Measurements from ENCODE around the gene ARHGAP8.

The ARHGAP8 gene

DNA sequence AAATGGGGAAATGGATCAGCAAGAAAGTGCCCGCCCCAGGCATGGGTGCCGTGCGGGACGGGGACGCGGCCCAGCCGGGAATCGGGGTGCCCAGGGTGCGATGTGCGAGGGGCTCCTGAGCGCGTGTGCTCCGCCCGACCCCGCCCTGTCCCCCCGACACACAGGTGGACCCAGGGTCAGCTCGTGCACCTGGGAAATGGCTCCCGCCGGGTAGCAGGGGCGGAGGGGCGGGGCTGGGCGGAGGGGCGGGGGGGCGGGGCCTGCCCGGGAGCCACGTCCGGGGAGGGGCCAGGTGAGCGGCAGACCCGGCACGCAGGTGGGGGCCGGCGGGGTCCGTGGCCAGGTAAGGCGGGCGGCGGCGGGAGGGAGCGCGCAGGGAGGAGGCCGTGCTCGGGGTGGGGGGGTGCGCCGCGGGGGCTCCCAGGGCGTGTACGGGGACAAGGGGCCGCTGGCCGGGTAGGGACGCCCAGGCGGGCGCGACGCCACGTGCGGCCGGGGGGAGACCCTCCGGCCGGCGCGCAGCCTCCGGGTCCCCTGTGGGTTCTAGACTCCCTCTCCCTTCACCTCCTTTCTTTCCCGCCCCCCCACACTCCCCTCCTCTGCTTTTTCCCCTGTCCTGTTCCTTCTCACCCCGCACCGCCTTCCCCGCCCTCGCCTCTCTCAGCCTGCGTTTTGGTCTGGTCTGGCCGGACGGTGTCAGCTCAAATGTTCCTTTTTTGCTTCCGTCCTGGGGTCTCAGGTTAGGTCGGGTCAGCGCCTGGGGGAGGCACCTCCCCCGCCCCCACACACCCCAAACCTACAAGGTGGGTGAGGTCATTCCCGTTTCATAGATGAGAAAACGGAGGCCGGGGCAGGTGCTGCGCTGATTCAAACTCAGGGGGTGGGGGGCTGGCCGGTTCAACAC lies at the start of gene ARHGAP8:
TSS of gene ARHGAP8 (plus strand) at position 291 of the 904 bp plus-strand sequence. CDS start 33,953 bp downstream, outside the sequence.
- DNase-seq: no peak

- no peak for DNase-seq
Observed at GRCh38 chr22:44703255-44703870, 49.0 kb upstream of the ARHGAP8 start.

DNA sequence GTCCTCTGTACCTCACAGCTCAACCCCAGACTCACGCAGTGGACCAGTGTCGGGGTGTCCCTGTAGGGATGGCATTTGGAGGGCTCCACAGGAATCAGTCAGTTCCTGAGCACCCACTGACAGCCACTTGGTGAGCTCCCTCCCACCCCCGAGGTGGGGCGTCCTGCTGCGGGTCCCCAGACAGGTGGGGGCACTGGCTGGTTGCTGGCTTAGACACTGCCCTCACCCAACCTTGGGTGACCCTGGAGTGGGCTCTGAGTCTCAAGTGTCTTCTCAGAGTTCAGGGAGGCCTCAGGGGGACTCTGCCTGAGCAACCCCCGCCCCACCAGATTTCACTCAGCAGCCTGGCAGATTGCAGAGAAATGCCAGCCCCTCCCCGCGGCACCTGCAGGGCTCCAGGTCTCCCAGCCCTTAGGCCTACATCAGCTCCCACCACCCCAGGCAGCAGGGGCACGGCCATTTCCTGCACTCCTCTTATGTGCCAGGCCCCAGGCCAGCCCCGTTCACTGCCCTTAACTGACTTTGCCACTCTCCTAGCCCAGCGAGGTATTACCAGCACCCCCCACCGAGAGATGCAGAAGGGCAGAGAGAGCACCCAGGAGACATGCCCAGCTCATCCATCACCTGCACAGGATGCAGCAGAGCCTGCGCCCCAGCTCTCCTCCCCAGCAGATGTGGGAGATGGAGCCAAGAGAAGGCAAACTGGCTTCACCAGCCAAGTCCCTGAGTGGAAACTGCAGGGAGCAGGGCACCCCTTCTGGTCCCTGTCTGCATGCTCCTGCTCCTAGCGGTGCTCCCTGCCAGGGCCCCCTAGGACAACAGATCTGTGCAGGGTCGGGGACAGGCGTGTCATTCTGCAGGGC lies 48.0 kb upstream of the ARHGAP8 start:
- DNase-seq: no peak

DNA sequence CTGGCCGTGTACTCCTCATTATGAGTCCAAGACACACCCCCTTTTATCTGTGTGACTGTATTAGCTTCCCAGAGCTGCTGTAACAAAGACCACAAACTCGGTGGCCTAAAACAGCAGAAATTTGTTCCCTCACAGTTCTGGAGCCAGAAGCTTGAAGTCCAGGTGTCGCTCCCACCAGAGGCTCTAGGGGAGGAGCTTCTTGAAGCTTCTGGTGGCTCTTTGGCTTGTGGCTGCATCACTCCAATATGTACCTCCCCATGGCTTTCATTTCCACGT lies 47.4 kb upstream of the ARHGAP8 start:
- DNase-seq: no peak

DNA sequence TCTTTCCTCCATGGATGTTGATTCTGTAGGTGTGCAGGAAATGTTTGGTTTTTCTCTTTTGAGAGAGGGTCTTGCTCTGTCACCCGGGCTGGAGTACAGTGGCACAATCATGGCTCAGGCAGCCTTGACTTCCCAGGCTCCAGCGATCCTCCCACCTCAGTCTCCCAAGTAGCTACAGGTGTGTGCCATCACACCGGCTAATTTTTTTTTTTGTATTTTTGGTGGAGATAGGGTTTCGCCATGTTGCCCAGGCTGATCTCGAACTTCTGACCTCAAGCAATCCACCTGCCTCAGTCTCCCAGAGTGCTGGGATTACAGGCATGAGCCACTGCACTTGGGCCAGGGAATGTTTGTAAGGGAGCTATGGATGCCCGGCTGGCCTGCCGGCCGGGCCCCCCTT lies 45.9 kb upstream of the ARHGAP8 start:
- no peak for DNase-seq

GRCh38 chr22:44707178-44707577 lies 45.2 kb upstream of the ARHGAP8 start:
- no peak for DNase-seq

- no peak for DNase-seq
Observed at GRCh38 chr22:44707752-44708151, 44.6 kb upstream of the ARHGAP8 start.

DNA sequence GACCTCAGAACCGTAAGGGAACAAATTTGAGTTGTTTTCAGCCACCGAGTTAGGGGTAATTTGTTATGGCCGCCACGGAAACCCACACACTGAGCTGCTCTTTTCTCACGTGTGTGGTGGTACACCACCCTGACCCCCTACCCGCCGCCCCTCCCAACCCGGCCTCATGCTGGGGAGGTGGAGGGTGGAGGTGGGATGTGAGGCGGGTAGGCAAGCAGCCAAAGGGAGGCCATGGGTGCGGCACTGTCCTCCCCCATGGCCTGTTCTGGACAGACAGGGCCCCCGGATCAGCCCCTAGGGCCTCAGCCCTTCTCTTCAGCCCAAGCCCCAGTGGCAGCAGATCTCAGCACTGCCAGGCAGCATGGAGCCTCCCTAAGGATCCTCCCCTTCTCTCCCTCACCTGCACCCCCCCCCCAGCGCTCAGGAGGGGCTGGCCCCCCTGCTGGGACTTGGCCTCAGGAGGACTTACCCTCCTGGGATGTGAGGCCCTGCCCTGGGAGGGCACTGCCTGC lies 42.4 kb upstream of the ARHGAP8 start:
- no peak for DNase-seq

DNA sequence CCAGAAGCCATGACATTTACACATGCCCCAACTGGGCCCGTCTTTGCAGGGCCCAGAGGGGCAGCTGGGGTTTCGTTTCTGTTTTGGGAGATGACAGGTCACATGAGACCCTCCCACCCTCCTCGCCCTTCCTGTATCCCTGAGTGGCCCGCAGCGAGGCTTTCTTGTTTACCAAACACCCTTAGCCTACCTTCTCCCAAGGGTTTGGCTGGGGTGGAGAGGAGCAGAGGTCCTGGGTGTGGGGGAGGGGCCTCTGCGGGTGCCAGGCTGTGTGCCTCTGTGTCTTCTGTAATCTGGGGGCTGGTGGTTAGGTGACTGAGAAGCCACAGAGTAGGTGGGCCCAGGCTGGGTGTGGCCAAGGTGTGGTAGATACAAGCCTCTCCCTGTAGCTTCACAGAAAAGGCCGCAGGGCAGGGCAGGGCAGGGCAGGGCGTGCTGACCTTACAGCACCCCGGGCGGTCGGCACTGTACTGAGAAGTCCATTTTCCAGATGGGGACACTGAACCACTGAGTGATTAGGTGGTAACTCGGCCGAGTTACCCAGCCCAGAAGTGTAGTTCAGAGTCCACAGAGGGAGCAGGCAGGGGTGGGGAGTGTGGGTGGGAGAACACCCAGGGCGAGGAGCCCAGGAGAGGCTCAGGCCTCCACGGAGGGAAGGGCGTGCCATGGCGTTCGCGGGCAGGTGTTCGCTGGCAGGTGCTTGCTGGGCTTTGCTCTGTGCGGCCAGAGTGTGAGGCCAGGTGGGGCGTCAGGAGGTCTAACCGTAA lies 41.7 kb upstream of the ARHGAP8 start:
- DNase-seq: no peak

DNA sequence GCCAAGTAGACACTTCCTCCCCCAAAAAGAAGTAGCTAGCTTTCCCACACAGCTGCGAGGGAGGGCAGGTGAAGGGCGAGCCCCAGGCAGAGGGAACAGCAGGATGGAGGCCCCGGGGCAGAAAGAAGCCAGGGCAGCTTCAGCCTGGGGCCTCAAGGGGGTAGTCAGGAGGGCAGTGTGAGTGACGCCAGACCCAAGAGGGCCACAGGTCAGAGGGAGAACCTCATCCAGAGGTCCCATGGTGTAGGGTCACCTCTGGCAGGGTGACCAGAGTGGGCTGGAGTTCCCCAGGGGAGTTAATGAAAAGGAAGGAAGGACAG lies 41.2 kb upstream of the ARHGAP8 start:
- no peak for DNase-seq

DNA sequence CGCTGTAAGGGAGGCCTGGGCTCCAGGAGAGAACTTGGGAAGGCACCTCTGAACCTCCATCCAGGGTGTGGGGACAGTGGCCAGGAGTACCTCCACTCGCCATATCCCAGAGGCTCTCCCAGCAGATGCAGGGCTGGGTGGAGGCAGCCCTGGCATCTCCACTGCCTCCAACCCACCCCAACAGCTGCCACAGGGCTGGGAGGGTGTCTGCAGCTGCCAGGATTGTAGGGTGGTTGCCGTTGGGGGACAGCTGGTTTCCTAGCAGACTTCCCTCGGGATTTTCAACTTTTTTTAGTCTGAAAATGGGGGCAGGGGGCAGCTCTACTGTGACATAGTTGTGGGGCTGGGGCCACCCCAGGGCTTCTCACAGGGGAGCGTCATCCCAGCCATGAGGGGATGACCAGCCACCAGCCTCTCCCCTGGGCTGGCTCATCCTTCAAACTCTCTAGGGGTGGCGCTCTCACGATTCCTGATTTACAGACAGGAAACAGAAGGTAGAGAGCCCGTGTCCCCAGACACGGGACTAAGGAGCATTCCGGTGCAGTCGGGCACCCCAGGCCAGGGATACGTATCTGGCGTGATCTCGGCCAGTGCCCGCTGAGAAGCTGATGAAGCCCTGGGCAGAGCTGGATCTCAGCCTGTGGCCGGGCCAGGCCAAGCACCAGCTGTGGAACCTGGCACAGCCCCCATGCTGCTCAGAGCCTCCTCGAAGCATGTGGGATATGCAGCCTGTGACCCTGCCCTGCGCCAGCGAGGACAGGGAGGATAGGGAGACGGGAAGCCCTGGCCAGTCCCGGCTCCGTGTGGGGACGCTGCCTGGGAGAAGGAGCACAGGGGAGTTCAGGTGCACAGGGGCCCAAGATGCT lies 40.5 kb upstream of the ARHGAP8 start:
- no peak for DNase-seq

GRCh38 chr22:44712962-44713361 lies 39.4 kb upstream of the ARHGAP8 start:
- DNase-seq: no peak

DNA sequence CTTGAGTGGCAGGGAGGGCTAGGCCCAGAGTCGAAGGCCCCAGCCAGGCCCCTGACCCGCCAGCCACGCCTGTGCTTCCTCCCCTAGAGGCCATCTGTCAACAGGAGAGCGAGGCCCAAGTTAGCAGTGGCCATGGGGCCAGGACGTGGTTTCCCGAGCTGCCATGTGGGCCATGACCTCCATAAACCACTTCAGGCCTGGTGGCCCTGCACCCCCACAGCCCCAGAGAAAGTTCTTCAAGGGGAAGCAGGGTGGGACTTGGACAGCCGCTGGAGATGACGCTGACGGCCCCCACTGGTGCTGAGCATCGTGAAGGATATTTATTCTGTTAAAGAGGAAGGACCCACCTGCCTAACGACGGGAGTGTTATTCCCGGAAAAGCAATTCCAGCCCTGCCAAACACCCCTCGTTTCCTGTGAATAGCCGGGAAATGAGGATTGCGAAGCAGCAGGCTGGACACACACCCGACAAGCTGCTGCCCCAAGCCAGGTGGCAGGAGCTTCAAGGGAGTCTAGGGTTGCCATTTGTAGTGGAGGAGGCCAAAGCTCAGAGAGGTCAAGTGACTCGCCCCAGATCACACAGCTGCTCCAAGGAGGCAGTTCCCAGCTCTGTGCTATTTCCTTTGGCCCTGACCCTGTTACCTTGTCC lies 37.5 kb upstream of the ARHGAP8 start:
- no peak for DNase-seq

DNA sequence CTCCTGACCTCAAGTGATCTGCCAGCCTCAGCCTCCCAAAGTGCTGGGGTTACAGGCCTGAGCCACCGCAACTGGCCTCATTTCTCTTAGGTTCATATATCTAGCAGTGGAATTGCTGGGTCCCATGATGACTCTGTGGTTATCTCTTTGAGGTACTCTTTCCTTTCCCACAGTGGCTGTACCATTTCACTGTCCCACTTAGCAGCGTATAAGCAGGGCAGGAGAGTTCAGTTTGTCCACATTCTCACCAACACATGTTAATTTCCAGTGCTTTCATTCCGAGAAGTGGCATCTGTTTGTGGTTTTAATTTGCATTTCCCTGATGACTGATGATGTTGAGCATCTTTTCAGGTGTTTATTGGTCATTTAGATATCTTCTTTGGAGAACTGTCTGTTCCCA lies 34.0 kb upstream of the ARHGAP8 start:
- no peak for DNase-seq

DNA sequence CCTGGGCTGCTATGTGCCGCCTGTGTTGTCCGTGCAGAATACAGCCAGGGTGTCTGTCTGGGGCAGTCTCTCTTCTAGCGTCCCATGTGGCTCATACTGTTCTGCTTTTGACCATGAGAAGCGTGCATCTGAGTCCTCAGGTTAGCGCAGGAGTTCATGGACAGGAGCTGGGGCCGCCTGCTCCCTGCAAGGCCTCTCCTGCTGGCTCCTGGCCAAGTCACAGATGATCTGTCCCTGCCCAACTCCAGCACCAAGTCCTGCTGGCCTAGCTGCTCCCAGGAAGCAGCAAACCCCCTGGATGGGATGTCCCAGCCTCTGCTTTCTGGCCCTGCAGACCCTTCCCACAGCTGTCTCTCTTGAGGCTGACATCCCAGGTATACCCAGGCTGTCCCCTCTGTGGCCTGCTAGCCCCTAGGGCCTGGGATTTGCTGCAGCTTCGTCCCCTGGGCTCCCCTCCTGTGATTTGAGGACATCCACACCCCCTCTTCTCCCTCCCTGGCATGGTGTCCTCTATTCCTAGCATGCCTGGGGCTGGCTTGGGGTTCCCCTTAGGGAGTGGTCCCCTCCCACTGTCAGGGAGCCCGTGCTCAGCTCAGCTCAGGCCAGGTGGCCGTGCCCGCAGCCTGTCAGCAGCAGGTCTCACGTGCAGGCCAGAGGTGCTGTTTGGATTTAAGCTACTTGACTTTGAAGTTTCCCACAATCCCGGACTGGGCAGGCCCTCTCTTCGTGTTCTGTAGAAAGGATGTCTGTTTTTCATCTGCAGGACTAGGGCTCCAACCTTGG lies 32.6 kb upstream of the ARHGAP8 start:
- DNase-seq: no peak

- DNase-seq: no peak
Observed at GRCh38 chr22:44721213-44721612, 31.2 kb upstream of the ARHGAP8 start.

GRCh38 chr22:44722611-44723010 lies 29.8 kb upstream of the ARHGAP8 start:
- no peak for DNase-seq

DNA sequence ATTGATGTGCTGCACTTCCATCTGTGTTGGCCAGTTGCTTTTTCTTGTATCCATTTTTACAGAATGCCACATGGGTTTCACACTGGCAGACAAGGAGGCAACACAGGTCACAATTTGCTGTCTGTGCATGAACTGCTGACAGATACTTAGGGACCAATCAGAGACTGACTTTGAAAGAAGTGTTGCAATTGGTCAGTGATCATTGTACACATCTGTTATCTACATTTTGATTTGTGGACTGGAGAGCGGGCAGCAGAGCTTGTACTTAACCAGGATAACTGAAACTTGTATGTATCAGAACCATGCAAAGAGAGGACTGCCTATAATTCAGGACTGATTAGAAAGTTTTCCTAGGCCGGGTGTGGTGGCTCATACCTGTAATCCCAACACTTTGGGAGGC lies 28.6 kb upstream of the ARHGAP8 start:
- DNase-seq: no peak

DNA sequence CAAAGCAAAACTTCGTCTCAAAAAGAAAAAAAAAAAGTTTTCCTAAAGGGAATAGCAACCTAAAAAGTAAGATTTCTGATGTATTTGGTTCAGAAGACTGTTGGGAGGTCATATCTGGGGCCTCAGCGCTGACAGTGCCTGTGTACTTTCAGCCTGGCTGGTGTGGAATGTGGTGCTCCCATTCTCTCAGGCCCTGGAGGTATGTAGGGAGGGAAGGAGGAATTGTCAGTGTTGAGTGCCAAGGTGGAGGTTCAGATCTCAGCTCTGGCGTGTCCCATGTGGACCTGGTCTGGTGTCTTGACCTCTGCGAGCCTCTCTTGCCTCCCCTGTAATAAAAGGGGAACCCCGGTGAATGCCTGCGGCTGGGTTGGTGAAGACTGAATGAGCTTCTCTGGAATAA lies 28.0 kb upstream of the ARHGAP8 start:
- DNase-seq: no peak

DNA sequence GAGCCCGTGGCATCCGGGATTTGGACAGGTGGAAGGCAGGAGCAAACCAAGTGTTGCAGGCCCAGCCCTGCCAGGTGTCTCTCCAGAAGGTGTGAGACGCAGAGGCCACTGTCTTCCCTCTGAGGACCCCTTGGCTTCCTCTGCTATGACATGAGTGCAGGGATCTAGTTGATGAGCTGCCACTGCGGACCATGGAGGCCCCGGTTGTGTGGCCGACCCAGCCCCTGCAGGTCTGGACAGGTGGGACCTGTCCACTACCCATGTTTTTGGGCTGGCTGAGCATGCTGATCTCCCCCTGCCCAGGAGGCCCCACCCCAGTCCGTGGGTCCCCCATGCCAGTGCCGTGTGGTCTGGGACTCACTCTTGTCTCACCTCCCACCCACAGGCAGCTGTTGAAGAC lies 27.5 kb upstream of the ARHGAP8 start:
- DNase-seq: no peak

- no peak for DNase-seq
Observed at GRCh38 chr22:44726439-44726838, 25.9 kb upstream of the ARHGAP8 start.

Data from activated effector memory CD4-positive, alpha-beta T cell treated with anti-CD3 and anti-CD28 coated beads, Interleukin-2, amount 50 U/mL, for 16 hours (primary cell).